ENCODE measurements around the gene C2CD4A.

The C2CD4A gene

DNA sequence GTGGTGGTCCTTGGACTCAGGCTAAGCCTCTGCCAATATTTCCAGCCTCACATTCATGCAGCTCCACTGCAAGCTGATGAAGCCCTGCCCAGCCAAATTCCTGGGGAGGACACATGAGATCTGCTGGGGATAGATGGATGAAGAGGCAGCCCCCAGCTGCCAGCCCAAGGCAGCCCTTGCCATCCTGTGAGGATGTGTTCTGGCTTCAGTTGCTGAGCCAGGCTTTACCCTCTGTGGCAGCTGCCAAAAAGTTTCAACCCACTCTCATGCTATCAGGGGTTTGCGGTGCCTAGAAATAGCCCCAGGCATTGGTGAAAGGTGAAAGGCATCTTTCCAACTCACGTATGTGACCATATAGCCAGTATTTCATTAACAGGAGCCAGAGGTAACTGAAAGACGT lies 37.6 kb downstream of the C2CD4A start:
- no peak for DNase-seq

DNA sequence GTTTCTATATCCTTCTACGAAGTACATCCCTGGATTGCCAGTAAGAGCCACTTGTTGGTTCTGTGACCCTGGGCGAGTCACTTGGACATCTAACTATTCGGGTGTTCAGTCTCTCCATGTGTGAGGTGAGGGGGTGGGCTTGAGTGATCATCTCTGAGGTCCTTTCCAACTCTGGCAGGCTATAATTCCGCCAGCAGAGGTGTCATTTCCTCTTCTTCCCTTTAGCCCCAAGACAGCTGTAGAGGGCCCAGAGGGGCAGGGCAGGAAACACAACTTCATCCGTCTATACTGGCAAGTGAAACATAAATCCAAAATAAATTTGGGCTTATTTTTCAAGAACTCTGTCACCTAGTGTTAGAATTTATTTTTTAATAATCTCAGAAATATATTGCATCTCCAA lies 38.1 kb downstream of the C2CD4A start:
- no peak for DNase-seq

DNA sequence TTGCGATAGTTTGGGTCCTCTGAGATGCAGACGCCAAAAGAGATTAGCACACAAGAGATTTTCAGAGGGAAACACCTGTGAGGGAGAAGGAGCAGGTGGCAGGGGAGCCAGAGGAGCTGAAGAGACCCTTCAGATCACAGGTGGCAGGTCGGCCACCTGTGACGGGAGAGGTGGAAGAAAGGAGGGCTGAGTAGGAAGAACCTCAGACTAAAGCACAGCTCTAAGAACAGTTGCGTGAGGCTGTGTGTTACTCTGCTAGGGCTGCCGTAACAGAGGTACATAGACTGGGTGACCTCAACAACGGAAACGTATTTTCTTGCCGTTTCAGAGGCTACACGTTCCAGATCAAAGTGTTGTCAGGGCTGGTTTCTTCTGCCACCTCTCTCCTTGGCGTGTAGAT lies 38.5 kb downstream of the C2CD4A start:
- no peak for DNase-seq

DNA sequence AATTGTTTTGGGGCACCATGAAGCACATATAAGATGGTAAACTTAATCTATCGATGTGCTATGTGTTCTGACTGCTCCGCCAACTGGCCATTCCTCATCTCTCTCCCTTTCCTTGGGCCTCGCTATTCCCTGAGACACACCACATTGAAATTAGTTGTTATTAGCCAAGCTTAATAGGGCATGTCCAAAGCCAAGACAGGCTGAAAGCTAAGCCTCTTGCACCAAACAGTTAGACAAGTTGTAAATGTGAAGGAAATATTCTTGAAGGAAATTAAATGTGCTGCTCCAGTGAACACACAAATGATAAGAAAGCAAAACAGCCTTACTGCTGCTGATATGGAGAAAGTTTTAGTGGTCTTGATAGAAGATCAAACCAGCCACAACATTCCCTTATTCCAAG lies 39.3 kb downstream of the C2CD4A start:
- DNase-seq, result no peak

DNA sequence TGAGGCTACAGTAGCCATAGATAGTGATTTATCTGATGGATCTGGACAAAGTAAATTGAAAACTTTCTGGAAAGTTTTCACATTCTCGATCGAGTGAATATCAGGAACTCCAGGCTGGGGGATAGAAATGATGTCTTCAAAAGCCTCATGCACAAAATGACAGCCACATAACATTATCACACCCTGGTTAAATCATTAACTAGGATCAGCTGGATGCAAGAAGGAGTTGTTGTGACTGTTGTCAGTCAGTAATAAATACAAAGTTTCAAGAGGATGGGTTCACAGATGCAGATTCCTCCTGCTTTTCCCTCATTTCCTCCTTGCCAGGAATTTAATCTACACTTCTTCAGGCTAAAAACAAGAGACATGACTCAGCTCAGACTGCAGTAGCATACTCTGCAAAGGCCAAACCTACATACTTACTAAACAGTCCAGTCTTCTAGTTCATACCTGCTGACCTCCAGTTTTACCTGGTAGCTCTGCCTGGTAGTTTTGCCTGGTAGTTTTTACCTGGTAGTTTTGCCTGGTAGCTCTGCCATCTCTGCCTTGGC lies 40.9 kb downstream of the C2CD4A start:
- DNase-seq, result no peak

DNA sequence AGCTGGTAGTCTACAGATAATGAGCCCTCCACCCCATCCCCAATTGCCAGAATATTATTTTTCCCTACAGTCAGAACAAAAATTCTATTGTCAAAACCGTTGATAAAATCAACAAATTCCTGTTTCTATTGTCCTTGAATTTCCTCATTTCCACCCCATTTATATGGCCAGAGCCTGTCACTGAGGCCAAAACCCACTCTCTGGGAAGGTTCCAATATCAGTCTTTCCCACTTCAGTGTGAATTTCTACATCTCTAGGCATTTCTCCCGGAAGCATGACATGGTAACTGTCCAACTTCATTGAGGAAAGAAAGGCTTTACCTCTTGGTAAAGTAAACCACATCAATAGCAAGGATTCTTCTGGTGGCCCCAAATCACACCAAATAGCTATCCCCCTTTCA lies 41.6 kb downstream of the C2CD4A start:
- no peak for DNase-seq

DNA sequence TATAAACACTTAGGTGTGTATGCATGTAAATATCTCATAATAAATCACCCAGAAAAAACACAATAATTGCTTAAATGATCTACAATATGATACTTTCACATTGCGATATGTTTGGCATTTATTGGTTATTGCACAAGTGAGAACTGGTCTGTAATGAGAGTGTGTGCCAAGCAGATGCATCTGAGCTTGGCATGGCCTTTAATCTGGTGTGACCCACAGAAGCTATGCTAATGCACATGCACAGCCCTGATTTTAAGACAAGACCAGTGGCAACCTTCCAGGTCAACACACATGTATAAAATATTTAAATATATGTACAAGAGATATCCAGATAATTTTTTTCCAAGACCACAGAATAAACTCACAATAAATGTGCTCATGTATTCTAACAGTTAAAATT lies 42.7 kb downstream of the C2CD4A start:
- DNase-seq, result no peak

DNA sequence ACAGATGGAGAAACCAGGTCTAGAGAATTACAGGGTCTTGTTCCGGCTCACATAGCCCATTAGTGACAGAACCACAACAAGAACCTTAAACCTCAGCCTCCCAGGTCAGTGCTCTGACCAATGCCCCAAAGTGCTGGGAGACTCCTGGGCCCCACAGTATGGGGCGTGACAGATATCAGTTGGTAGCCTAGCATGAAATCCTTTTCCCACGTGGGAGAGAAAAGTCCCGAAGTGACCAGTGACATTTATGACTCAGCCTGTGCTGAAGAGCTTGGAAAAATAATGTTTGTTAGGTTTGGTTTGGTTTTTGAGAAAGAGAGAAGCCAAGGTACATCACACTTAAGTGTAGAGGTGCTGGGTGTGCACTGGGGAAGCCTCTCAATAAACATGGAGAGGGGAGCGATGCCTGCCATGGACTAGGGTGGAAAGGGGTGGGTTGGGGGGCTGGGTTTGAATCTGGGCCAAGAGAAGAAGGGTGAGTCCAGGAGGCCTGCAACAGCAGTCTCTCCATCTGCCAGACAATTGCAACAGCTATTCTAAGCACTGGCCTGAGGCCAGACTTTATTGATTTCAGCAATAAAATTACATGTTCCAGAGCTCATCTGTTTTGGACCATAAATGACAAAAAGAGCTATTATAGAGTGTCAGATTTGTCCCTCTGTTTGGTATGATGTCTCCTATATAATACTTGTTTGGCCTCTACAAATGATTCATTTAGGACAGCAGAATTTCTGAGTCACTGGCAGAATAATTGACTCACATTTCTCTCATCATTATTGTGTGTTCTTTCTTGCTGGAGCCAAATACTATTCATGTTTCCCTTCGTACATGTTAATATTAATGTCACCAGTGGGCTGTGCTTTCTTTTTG lies 43.4 kb downstream of the C2CD4A start:
- DNase-seq, result no peak

DNA sequence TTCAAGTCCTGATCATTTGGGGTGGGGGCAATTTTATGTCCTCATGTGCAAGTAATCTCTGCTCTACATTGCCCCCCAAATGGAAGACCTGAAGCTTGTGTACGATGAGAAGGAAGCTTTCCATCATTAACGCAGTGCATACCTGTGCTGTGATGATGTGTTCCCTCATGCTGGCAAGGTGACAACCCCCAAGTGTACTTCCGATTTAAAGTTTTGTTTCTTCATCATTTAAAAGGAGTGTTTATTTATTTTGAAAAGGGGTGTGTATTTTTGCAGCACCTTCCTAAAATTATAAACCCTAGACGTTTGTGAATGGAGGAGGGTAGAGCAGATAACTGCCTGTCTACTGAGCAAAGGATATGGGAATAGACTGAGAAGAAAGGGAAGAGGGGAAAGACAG lies 45.3 kb downstream of the C2CD4A start:
- no peak for DNase-seq

DNA sequence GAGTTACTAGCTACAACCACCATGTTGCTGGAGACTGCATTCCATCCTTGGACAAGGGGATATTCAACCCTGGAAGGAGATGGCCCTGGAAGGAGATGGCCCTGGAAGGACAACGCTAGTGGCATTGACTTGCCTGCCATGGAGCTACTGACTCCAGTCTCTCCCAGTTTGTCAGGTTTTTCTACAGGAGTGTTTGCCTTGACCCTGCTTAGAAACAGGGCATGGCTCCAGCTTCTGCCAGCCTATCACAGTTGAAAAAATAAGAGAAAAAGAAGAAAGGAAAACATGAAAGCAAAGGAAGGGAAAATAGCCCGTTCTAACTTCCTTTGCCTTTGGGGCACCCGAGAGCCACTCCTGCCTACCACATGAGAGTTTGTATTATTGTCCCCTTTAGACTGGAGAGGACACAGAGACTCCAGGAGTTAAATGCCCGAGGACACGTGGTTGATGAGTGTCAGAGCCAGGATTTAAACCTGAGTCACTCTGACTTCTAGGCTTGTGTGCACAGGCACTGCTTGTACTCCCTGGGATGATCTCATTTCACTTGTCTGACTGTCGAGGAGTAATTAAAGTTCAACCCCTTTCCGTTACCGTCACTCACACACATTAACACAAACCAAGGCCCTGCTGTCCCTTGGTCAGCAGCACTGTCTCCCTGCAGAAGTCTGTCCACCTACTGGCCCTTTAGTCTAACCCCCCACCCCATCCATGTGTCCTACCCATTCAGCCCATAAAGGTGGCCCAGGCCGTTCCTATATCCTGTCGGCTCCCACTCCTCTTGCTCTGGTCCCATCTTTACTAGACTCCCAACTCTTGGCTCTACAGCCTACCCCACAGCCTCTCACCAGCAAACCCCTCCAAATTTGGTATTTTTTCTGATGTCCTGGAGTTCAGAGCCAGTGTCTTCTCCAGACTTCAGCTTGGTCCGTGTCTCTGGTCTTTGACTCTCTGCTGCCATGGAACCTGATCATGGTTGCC lies 46.1 kb downstream of the C2CD4A start:
- no peak for DNase-seq

DNA sequence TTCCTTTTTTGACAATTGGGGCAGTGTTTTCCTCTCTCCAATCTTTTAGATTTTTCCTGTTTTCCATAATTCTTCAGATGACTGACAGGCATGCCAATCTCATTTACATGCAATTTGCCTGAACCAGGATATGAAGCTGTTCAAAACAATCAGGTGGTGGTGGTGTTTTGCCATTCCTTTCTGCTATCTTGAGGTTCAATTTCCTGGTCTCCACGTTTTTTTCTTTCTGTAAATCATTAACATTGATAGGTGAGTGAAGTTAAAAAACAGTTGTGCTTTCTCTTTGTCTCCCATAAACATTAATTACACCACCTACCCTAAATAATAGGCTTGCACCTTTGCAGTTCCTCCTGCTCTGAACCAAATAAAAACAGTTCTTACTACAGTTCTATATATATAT lies 49.1 kb downstream of the C2CD4A start:
- DNase-seq, result no peak

DNA sequence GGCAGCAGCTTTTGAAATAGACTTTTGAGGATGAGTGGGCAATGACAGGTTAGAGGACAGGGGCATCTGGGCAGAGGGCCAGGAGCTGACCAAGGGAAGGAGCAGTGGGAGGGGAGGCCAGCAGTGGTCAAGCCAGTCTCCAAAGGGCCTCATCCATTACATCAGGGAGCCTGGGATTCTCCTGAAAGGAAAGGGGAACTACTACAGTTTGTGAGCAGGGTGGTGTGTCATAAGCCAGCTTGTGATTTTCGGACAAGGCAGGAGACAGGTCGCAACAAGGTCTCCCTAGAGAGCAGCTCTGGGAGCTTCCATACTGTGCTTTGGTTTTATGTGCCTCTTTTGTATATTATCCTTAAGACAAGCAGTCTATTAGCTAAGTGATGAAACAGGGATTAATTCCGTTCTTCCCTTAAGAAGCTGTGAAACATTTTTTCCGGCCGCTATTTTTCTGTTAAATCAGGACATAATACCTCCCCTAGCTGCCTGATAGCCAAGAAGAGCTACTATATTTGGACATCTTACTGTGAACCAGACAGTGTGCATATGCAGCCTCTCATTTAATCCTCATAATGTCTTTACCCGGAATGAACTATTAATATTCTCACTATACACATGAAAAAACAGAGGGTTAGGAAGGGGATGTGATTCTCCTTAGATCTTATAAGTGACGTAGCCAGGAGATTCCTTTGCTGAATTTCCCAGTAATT lies 51.9 kb downstream of the C2CD4A start:
- DNase-seq, result no peak

DNA sequence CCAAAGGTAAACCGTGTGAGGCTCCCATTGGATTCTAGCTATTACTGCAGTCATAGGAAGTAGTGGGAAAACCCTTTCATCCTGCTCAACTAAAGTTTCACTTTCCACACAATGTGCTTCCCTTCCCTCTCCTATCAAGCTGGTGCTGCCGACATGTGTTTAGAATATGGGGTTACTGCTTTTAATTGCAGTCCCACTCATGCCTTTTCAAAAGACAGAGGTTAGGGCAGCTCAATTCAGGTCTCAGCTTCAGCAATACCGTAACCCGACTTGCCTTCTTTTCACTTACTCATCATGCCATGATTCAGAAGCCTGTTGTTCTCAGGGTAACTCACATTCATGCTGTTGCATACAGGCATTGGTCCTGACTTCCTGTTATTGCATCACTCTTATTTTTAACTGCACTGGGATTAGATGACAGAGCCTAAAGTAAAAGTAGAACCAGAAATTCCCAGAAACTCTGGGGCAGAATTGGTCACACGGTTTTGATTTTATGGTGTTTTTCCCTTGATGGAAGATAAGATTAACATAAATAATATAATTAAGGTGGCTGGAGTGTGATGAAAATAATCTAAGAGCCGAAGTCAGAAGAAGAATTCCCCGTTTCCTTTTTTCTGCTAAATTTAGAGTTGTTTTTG lies 52.6 kb downstream of the C2CD4A start:
- DNase-seq, result no peak

DNA sequence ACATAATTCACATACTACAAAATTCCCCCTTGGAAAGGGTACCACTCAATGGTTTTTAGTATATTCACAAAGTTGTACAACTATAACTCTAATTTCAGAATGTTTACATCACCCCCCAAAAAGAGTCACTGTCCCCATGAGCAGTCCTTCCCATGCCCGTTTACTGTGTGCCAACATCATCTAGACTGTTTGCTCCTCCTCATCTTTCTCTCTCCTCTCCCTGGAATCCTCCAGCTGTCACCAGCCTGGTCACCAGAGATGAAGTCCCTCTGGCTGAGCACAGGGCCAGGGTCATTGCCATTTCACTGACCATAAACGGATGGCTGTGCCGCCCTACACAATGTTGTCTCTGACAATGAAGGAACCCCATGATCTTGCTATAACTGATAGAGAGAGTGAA lies 53.1 kb downstream of the C2CD4A start:
- no peak for DNase-seq

All from 8988T (cell line).